Thyroid gland (tissue), 4 donors: ENCODE results near the gene DPYSL4. TPM values are rescaled to one million over a fixed set of nuclear protein-coding genes. Genes with fewer than 3 reads are reported as not detected.

ENCODE experiments used
- DNase-seq, 2 donors: peaks; one replicate each; pipeline ENCODE4 v3.0.0-alpha.2; 2019
- H3K27ac ChIP-seq, 3 donors: fragments of 200-600 bp; sonication (generic); 1 replicate in 2 of 3; 2 replicates in 1 of 3; pipeline ENCODE4 v1.5.1; 2016 to 2019; ENCODE audit warnings: mild to moderate bottlenecking in 1 of 3, moderate library complexity in 1 of 3
- H3K27me3 ChIP-seq: fragments of 200-600 bp; sonication (generic); one replicate; pipeline ENCODE4 v1.5.1; 2019
- H3K36me3 ChIP-seq, 2 donors: fragments of 200-600 bp; sonication (generic); one replicate each; pipeline ENCODE4 v1.5.1; 2016 to 2019
- H3K4me1 ChIP-seq, 2 donors: fragments of 200-600 bp; sonication (generic); one replicate each; pipeline ENCODE4 v1.5.1; 2017 to 2019
- H3K4me3 ChIP-seq, 3 donors: fragments of 200-600 bp; sonication (generic); replicated peaks in 1 of 3; 1 replicate in 2 of 3; 2 replicates in 1 of 3; pipeline ENCODE4 v1.5.1; 2016; ENCODE audit warnings: mild to moderate bottlenecking in 1 of 3
- H3K9me3 ChIP-seq: fragments of 200-600 bp; sonication (generic); one replicate; pipeline ENCODE4 v1.5.1; 2017
- POLR2A ChIP-seq, 2 donors: fragments of 450-650 bp; IDR thresholded peaks; one replicate each; pipeline ENCODE4 v1.6.1; 2017; ENCODE audit warnings: antibody characterized with exemption in 2 of 2, mild to moderate bottlenecking in 2 of 2, moderate library complexity in 1 of 2
- WGBS, 2 donors: methylation state at CpG; one replicate each; pipeline ENCODE4 v1.1.5; 2017; 5-methylcytosine and 5-hydroxymethylcytosine counted together
- intact Hi-C: fragments of 100-400 bp; cut with DNase I; formaldehyde crosslinking; loops from one replicate; pipeline ENCODE4 v1.15.1; 2023
- total RNA-seq, 4 donors: library from RNA; depleted of rRNA; stranded (reverse); fragments of >200 nt; gene quantifications; one replicate each; pipeline ENCODE4 v1.2.3, GENCODE V29; 2016
- TF ChIP-seq, protein P1 (sequence below), 6 experiments: fragments of 200-600 bp in 3 of 6; fragments of 450-650 bp in 3 of 6; sonication (generic) in 3 of 6; IDR thresholded peaks; one replicate each; pipeline ENCODE4 v1.5.1; 2016 to 2019; ENCODE audit warnings: antibody characterized with exemption in 6 of 6, mild to moderate bottlenecking in 2 of 6, inconsistent platforms in 1 of 6, moderate library complexity in 1 of 6

DPYSL4 gene
- total RNA-seq, 4 donors from 2014 or later: 0.54 to 1.5 (median 0.81) TPM

DNA sequence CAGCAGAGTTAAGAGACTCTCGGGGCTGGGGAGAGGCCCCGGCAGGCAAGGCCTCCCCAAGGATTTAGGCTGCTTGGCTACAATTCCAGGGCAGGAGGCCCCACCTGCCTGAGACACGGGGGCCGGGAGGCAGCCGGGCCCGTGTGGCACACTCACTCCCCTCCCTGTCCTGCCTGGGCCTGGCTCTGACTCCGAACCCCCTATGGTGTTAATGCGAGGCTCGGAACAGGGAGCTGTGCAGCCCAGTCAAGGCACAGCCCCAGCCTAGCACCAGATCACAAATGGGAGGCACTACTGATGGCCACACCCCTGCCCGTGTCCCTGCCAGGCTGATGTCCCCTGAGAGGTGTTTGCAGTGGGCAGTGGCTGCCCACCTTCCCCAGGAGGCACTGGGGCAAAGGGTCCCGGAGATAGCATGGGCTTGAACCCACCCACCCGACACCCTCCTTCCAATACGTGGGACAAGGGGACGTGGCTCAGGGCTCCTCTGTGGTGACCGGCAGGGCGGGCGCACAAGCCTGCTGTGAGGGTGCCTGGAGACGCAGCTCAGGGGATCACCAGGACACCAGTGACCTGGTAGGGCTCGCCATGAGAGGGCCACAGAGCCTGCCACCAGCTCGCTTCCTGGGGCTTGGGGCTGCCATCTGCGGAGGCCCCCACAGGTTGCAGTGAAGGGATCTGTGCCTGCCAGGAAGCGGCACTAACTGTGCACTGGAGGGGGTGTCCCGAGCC is 37.0 kb downstream of the DPYSL4 start:
- Histone ChIP-seq H3K27ac (no peak overlapping the region), H3K4me1 (no peaks in the 10 kb centered on the region), H3K4me3 (no peak overlapping the region), H3K27me3 (no peaks in the 10 kb centered on the region), H3K36me3 (no peaks in the 10 kb centered on the region), H3K9me3 (no peaks in the 10 kb centered on the region)
- 90% methylated on average over 4 to 22 of the region's 23 CpGs for WGBS, 2 donors
- intact Hi-C loops: loop anchor here (2.0 to 10.0 kb wide), 3 partner anchors 129 to 411 kb away; no protein-coding TSS in a partner anchor
- no peak for DNase-seq
- TF ChIP-seq, protein P1, sequence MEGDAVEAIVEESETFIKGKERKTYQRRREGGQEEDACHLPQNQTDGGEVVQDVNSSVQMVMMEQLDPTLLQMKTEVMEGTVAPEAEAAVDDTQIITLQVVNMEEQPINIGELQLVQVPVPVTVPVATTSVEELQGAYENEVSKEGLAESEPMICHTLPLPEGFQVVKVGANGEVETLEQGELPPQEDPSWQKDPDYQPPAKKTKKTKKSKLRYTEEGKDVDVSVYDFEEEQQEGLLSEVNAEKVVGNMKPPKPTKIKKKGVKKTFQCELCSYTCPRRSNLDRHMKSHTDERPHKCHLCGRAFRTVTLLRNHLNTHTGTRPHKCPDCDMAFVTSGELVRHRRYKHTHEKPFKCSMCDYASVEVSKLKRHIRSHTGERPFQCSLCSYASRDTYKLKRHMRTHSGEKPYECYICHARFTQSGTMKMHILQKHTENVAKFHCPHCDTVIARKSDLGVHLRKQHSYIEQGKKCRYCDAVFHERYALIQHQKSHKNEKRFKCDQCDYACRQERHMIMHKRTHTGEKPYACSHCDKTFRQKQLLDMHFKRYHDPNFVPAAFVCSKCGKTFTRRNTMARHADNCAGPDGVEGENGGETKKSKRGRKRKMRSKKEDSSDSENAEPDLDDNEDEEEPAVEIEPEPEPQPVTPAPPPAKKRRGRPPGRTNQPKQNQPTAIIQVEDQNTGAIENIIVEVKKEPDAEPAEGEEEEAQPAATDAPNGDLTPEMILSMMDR (IDR thresholded peaks at IDR 0.05): no peak
- no peak for TF ChIP-seq POLR2A (IDR thresholded peaks at IDR 0.05)

DNA sequence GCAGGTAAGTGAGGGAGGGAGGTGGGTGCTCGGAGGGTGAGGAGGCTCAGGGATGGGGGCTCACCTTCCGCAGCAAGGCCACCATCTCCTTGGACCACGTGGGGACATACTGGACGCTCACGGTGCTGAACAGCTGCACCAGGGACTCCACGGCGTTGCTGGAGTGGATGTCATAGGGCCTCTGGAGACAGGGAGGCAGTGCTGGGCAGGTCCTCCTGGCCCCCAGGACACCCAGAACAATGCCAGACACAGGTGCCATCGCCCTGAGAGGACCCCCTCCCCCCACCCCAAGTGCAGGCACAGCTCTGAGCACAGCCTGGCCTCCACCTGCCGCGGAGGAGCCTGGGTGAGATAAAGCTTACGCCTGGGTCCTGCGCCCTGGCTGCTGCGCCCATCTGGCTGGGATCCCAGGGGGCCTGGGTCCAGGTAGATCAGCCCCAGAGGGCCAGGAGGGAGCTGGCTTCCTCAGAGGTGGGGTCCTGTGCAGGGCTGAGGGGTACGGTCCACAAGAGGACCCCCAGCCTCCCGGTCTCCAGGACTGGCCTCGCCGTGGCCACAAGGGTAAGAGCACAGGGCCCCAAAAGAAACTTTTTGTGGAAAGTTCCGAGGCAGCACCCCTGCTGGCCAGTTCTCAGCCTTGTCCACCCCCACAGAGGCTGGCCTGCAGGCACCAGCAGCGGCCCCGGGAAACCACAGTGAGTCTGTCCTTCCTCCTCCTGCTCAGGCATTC is 37.8 kb downstream of the DPYSL4 start:
- no peak for TF ChIP-seq POLR2A (IDR thresholded peaks at IDR 0.05)
- TF ChIP-seq, protein P1 (IDR thresholded peaks at IDR 0.05): no peak
- intact Hi-C loops: loop anchor here (10.0 kb wide), 1 partner anchor 410 kb away; no protein-coding TSS in a partner anchor
- Histone ChIP-seq H3K4me1 (no peaks in the 10 kb centered on the region), H3K9me3 (no peaks in the 10 kb centered on the region), H3K36me3 (no peaks in the 10 kb centered on the region), H3K4me3 (no peak overlapping the region), H3K27ac (no peak overlapping the region), H3K27me3 (no peaks in the 10 kb centered on the region)
- no peak for DNase-seq
- 83 to 92% methylated on average over 11 to 15 of the region's 20 CpGs for WGBS, 2 donors

DNA sequence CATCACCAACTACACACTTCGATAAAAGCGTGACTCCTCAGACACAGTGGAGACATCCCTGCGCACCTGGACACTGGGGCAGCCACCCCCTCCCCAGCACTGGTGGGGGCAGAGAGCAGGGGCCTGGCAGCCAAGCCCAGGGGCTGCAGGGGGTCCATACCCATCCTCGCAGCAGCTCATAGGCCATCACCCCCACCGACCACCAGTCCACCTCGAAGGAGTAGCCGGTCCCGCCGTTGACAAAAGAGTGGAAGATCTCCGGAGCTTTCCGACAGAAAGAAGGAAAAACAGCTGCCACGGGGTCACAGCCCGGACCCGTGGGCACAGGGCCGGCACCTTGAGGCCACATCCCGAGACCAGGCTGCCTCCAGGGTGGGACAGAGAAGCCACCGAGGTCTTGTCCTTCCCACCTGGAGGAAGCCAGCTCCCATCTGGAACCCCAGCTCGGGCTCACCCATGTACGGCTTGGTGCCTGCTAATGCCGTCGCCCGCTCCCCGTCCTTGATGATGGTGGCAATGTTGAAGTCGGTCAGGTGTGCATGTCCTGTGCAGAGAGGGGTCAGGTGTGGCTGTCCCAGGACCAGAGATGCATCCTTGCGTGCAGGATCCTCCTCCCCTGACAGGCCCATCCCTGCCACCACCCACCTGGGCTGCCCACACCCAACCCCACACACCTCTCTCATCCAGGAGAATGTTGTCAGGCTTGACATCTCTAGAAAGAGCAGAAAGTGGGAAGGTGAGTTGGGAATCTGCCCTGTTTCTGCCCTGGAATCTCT is 38.5 kb downstream of the DPYSL4 start:
- TF ChIP-seq, protein P1 (IDR thresholded peaks at IDR 0.05): no peak
- TF ChIP-seq POLR2A (IDR thresholded peaks at IDR 0.05): no peak
- intact Hi-C loops: loop anchor here (10.0 kb wide), 1 partner anchor 410 kb away; no protein-coding TSS in a partner anchor
- Histone ChIP-seq H3K9me3 (no peaks in the 10 kb centered on the region), H3K4me3 (no peak overlapping the region), H3K4me1 (no peaks in the 10 kb centered on the region), H3K27me3 (no peaks in the 10 kb centered on the region), H3K27ac (no peak overlapping the region), H3K36me3 (no peaks in the 10 kb centered on the region)
- WGBS, 2 donors: 92 to 95% methylated on average over 13 to 24 of the region's 25 CpGs
- DNase-seq: no peak

DNA sequence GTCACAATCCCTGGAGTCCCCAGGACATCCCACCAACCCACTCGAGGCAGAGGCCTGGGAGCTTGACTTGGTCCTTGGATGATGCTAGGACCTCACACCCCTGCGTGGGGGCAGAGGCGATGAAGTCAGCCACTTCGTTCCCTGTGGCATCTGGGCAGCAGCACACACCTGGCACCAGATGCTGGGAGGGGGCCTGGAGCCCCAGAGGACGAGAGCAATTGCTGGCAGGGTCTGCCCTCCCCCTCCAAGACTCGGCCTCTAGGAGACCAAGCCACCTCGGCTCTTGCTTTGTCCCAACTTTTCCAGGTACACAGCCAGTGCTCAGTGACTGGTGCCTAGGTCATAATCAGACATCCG is 39.1 kb downstream of the DPYSL4 start:
- no peak for TF ChIP-seq POLR2A (IDR thresholded peaks at IDR 0.05)
- TF ChIP-seq, protein P1 (IDR thresholded peaks at IDR 0.05): no peak
- no peak for DNase-seq

More for the DNA sequence above, 39.1 kb downstream of the DPYSL4 start:
- Histone ChIP-seq H3K27me3 (no peaks in the 10 kb centered on the region), H3K9me3 (no peaks in the 10 kb centered on the region), H3K27ac (no peak overlapping the region), H3K36me3 (no peaks in the 10 kb centered on the region), H3K4me1 (no peaks in the 10 kb centered on the region), H3K4me3 (no peak overlapping the region)
- intact Hi-C loops: loop anchor here (10.0 kb wide), 1 partner anchor 409 kb away; no protein-coding TSS in a partner anchor
- 86 to 88% methylated on average over 4 to 8 of the region's 8 CpGs for WGBS, 2 donors
